CD4-positive, alpha-beta T cell treated with Interleukin-4 for 4 hours (primary cell): ENCODE results near the gene MFSD12.

Experiments
- DNase-seq: peaks from one replicate; pipeline ENCODE4 v3.0.0-alpha.2; 2020

Gene MFSD12

GRCh38 chr19:3555653-3556422, 1.5 kb downstream of the MFSD12 start:
- no peak for DNase-seq

- DNase-seq, result peak; percentile 58
Observed at GRCh38 chr19:3554254-3555083, 2.9 kb downstream of the MFSD12 start.

GRCh38 chr19:3551792-3552095, 5.6 kb downstream of the MFSD12 start:
- no peak for DNase-seq

GRCh38 chr19:3550947-3551791, 6.2 kb downstream of the MFSD12 start:
- no peak for DNase-seq

GRCh38 chr19:3549816-3550215, 7.6 kb downstream of the MFSD12 start:
- DNase-seq, result no peak

GRCh38 chr19:3548606-3549005, 8.8 kb downstream of the MFSD12 start:
- DNase-seq, result no peak

- DNase-seq, result no peak
Observed at GRCh38 chr19:3547767-3548282, 9.6 kb downstream of the MFSD12 start.

GRCh38 chr19:3547301-3547731, 10.1 kb downstream of the MFSD12 start:
- no peak for DNase-seq

GRCh38 chr19:3546119-3546518, 11.3 kb downstream of the MFSD12 start:
- no peak for DNase-seq

GRCh38 chr19:3545669-3546034, 11.7 kb downstream of the MFSD12 start:
- DNase-seq, result no peak

GRCh38 chr19:3544742-3545668, 12.4 kb downstream of the MFSD12 start:
- DNase-seq, result peak; percentile 55

GRCh38 chr19:3544058-3544376, 13.4 kb downstream of the MFSD12 start:
- no peak for DNase-seq

- no peak for DNase-seq
Observed at GRCh38 chr19:3543150-3544057, 14.0 kb downstream of the MFSD12 start.

- DNase-seq, result no peak
Observed at GRCh38 chr19:3539756-3540118, 17.6 kb downstream of the MFSD12 start.

GRCh38 chr19:3538965-3539755, 18.2 kb downstream of the MFSD12 start, which contains the start of gene TEKTIP1:
TSS of gene TEKTIP1 (plus strand) at chr19:3539174. CDS start at chr19:3539178, 4 bp downstream.
- DNase-seq, result no peak

GRCh38 chr19:3538258-3538929, 19.0 kb downstream of the MFSD12 start:
- no peak for DNase-seq

- DNase-seq, result no peak
Observed at GRCh38 chr19:3537438-3538240, 19.7 kb downstream of the MFSD12 start.

- DNase-seq, result no peak
Observed at GRCh38 chr19:3537101-3537437, 20.3 kb downstream of the MFSD12 start.
